Prostate gland (tissue), 2 donors: ENCODE measurements around the gene ARHGAP26. TPM values are rescaled to one million over a fixed set of nuclear protein-coding genes. Genes with fewer than 3 reads are reported as not detected.

Experiments used
- DNase-seq: peaks from one replicate; pipeline ENCODE4 v3.0.0-alpha.2; 2019; ENCODE audit warnings: low spot score
- H3K27ac ChIP-seq, 2 donors: fragments of 200-600 bp; sonication (generic); 2 replicates each; pipeline ENCODE4 v1.5.1; 2017 to 2019
- H3K27me3 ChIP-seq: fragments of 200-600 bp; sonication (generic); replicated peaks from 2 replicates; pipeline ENCODE4 v1.5.1; 2019; ENCODE audit not compliant: insufficient read depth
- H3K36me3 ChIP-seq, 2 donors: fragments of 200-600 bp; sonication (generic); 1 replicate in 1 of 2; 2 replicates in 1 of 2; pipeline versions ENCODE4 v1.5.1 to v1.8.1; 2017 to 2019
- H3K4me1 ChIP-seq: fragments of 200-600 bp; sonication (generic); replicated peaks from 2 replicates; pipeline ENCODE4 v1.5.1; 2019
- H3K4me3 ChIP-seq, 2 donors: fragments of 200-600 bp; sonication (generic); 2 replicates each; pipeline ENCODE4 v1.5.1; 2017 to 2019
- H3K9me3 ChIP-seq: fragments of 200-600 bp; sonication (generic); 2 replicates; pipeline ENCODE4 v1.5.1; 2017
- POLR2A ChIP-seq: fragments of 450-650 bp; IDR thresholded peaks from one replicate; pipeline ENCODE4 v1.6.1; 2016; ENCODE audit warnings: antibody characterized with exemption, mild to moderate bottlenecking
- POLR2AphosphoS5 ChIP-seq: sonication (generic); formaldehyde crosslinking; IDR thresholded peaks from one replicate; pipeline ENCODE4 v1.6.1; 2017; ENCODE audit warnings: antibody characterized with exemption
- WGBS: methylation state at CpG from one replicate; pipeline ENCODE4 v1.1.5; 2018; 5-methylcytosine and 5-hydroxymethylcytosine counted together
- intact Hi-C: fragments of 100-400 bp; cut with DNase I; formaldehyde crosslinking; loops from one replicate; pipeline ENCODE4 v1.14.2; 2022
- total RNA-seq, 2 donors: library from RNA; depleted of rRNA; stranded (reverse); fragments of >200 nt; gene quantifications; one replicate each; pipeline ENCODE4 v1.1.0, GENCODE V29; 2016
- TF ChIP-seq, protein P1 (sequence below), 4 experiments: fragments of 200-600 bp in 2 of 4; fragments of 450-650 bp in 2 of 4; sonication (generic) in 2 of 4; IDR thresholded peaks; 1 replicate in 3 of 4; 2 replicates in 1 of 4; pipeline ENCODE4 v1.5.1; 2016 to 2019; ENCODE audit warnings: antibody characterized with exemption in 4 of 4, mild to moderate bottlenecking in 2 of 4, moderate library complexity in 2 of 4

The ARHGAP26 gene
- total RNA-seq, 2 donors from 2014 or later: 11.7 to 39.8 TPM

DNA sequence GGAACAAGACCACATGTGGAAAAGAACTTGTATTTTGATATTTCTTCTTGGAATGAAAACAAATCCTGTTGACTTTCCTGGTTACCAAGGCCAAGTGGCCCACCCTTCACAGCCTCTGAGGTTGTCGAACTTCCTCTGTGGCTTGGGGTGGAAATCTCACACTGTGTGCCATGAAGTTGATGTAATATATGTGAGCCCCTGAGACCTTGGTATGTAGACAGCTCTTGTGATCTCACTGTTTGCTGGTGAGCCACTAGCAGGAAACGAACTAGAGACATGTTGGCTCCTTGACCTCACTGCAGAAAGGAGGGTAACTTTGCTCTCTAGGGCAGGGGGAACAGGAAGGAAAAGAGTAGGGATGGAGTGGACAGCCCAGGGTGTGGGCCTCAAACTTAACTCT, 159.4 kb downstream of the ARHGAP26 start:
- WGBS: 78% methylated on average over 2 of the region's 2 CpGs
- intact Hi-C loops: no loop called here
- no peak for TF ChIP-seq POLR2A
- TF ChIP-seq, protein P1, sequence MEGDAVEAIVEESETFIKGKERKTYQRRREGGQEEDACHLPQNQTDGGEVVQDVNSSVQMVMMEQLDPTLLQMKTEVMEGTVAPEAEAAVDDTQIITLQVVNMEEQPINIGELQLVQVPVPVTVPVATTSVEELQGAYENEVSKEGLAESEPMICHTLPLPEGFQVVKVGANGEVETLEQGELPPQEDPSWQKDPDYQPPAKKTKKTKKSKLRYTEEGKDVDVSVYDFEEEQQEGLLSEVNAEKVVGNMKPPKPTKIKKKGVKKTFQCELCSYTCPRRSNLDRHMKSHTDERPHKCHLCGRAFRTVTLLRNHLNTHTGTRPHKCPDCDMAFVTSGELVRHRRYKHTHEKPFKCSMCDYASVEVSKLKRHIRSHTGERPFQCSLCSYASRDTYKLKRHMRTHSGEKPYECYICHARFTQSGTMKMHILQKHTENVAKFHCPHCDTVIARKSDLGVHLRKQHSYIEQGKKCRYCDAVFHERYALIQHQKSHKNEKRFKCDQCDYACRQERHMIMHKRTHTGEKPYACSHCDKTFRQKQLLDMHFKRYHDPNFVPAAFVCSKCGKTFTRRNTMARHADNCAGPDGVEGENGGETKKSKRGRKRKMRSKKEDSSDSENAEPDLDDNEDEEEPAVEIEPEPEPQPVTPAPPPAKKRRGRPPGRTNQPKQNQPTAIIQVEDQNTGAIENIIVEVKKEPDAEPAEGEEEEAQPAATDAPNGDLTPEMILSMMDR (IDR thresholded peaks at IDR 0.05): no peak
- no peak for TF ChIP-seq POLR2AphosphoS5
- no peaks in the 10 kb centered on the region for H3K36me3 ChIP-seq
- no peaks in the 10 kb centered on the region for H3K9me3 ChIP-seq
- H3K4me3 ChIP-seq: no peak overlapping the region
- no peaks in the 10 kb centered on the region for H3K27me3 ChIP-seq
- no peak for DNase-seq
- H3K27ac ChIP-seq: no peak overlapping the region
- H3K4me1 ChIP-seq: no peaks in the 10 kb centered on the region

GRCh38 chr5:142930395-142931110, 160.4 kb downstream of the ARHGAP26 start:
- no peaks in the 10 kb centered on the region for H3K36me3 ChIP-seq
- intact Hi-C loops: no loop called here
- no peak overlapping the region for H3K4me3 ChIP-seq
- no peaks in the 10 kb centered on the region for H3K4me1 ChIP-seq
- no peak overlapping the region for H3K27ac ChIP-seq
- 94% methylated on average over 7 of the region's 7 CpGs for WGBS
- H3K9me3 ChIP-seq: no peaks in the 10 kb centered on the region
- TF ChIP-seq, protein P1 (IDR thresholded peaks at IDR 0.05): no peak
- TF ChIP-seq POLR2AphosphoS5 (no peak), POLR2A (no peak)
- no peak for DNase-seq
- no peaks in the 10 kb centered on the region for H3K27me3 ChIP-seq

- H3K27ac ChIP-seq: no peak overlapping the region
- intact Hi-C loops: no loop called here
- H3K27me3 ChIP-seq: no peaks in the 10 kb centered on the region
- 89% methylated on average over 9 of the region's 9 CpGs for WGBS
- TF ChIP-seq POLR2A (no peak), POLR2AphosphoS5 (no peak)
- TF ChIP-seq, protein P1 (IDR thresholded peaks at IDR 0.05): no peak
- no peak overlapping the region for H3K4me3 ChIP-seq
- DNase-seq: no peak
- H3K4me1 ChIP-seq: no peaks in the 10 kb centered on the region
- H3K9me3 ChIP-seq: no peaks in the 10 kb centered on the region
- H3K36me3 ChIP-seq: no peaks in the 10 kb centered on the region
Measured at GRCh38 chr5:142931896-142932686, 161.9 kb downstream of the ARHGAP26 start.

DNA sequence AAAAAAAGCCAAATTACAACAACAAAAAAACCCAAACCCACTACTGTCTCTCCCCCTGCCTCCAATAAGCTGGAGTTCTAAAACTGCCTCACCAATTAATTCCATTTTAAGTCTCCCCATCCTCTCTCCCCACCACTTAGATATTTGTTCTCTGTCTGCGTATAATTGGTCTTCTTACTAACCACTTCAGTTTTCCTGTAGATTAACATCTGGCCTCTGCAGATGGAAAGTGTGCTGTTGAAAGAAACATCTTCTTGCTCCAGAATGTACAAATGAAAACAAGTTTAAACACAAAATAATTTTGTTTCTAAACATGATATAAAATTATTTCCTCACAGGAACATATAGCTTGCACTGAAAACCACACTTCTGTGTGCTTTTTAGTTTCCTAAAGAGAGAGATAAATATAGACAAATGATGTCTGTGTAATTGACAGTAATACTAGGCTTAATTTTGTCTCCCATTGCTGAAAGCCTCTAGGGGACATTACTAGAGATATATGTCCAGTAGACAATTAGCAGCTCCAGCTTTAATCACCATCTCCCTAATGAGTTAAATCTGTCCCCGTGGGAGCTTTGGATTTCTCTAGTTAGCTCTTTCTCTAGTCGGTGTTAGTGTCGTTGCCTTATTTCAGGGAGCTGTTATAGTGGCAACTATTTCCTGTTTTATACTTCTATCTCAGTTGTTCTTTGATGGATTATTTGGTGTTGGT, 164.0 kb downstream of the ARHGAP26 start:
- intact Hi-C loops: no loop called here
- TF ChIP-seq POLR2AphosphoS5 (no peak), POLR2A (no peak)
- 84% methylated on average over 4 of the region's 4 CpGs for WGBS

DNA sequence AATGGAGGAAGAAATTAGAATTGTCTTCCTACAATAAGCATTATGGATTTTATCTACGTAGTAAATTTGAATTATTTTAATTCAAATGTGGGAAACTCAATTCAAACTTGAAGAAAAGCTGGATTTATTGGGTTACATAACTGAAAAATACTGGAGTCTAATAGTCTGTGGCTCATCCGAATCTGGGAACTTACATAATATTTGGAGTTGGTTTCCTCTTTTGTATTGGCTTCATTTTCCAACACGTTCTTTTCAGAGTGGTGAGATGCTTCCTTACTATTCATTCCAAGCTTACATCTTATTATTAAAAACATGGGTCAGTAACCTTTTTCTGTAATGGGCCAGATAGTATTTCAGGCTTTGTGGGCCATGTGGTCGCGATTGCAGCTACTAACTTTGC, 164.8 kb downstream of the ARHGAP26 start:
- WGBS: 82% methylated on average over 5 of the region's 5 CpGs
- no peak overlapping the region for H3K4me3 ChIP-seq
- intact Hi-C loops: no loop called here

More for the DNA sequence above, 164.0 kb downstream of the ARHGAP26 start:
- H3K36me3 ChIP-seq: no peaks in the 10 kb centered on the region
- no peak for DNase-seq
- H3K27ac ChIP-seq: no peak overlapping the region
- no peaks in the 10 kb centered on the region for H3K27me3 ChIP-seq
- no peaks in the 10 kb centered on the region for H3K4me1 ChIP-seq
- no peak overlapping the region for H3K4me3 ChIP-seq
- no peaks in the 10 kb centered on the region for H3K9me3 ChIP-seq

More for the DNA sequence above, 164.8 kb downstream of the ARHGAP26 start:
- Histone ChIP-seq H3K9me3 (no peaks in the 10 kb centered on the region), H3K27me3 (no peaks in the 10 kb centered on the region), H3K4me1 (no peaks in the 10 kb centered on the region), H3K27ac (no peak overlapping the region), H3K36me3 (no peaks in the 10 kb centered on the region)
- no peak for TF ChIP-seq POLR2A
- TF ChIP-seq POLR2AphosphoS5: no peak
- TF ChIP-seq, protein P1 (IDR thresholded peaks at IDR 0.05): no peak
- DNase-seq: no peak
